Vagina (tissue), 2 donors: Measurements from ENCODE around the gene ANKRD11. TPM values are rescaled to one million over a fixed set of nuclear protein-coding genes. Genes with fewer than 3 reads are reported as not detected.

Source experiments
- DNase-seq, 2 donors: peaks; one replicate each; pipeline ENCODE4 v3.0.0-alpha.2; 2017; ENCODE audit errors: extremely low spot score in 2 of 2
- H3K27ac ChIP-seq: fragments of 200-600 bp; sonication (generic); one replicate; pipeline ENCODE4 v1.5.1; 2019
- H3K27me3 ChIP-seq: fragments of 200-600 bp; sonication (generic); one replicate; pipeline ENCODE4 v1.5.1; 2019
- H3K36me3 ChIP-seq, 2 donors: fragments of 200-600 bp; sonication (generic); one replicate each; pipeline ENCODE4 v1.5.1; 2017 to 2019
- H3K4me1 ChIP-seq: fragments of 200-600 bp; sonication (generic); one replicate; pipeline ENCODE4 v1.5.1; 2019
- H3K4me3 ChIP-seq, 2 donors: fragments of 200-600 bp; sonication (generic); 1 replicate in 1 of 2; 2 replicates in 1 of 2; pipeline ENCODE4 v1.5.1; 2016 to 2019
- H3K9me3 ChIP-seq: fragments of 200-600 bp; sonication (generic); one replicate; pipeline ENCODE4 v1.5.1; 2019
- CTCF ChIP-seq, 3 experiments: fragments of 450-650 bp in 2 of 3; fragments of 200-600 bp in 1 of 3; sonication (generic) in 1 of 3; IDR thresholded peaks; one replicate each; pipeline ENCODE4 v1.5.1; 2017 to 2019; ENCODE audit warnings: antibody characterized with exemption in 3 of 3, mild to moderate bottlenecking in 2 of 3, moderate library complexity in 2 of 3
- POLR2A ChIP-seq, 2 donors: fragments of 450-650 bp; IDR thresholded peaks; one replicate each; pipeline ENCODE4 v1.6.1; 2017; ENCODE audit warnings: antibody characterized with exemption in 2 of 2, mild to moderate bottlenecking in 2 of 2, moderate library complexity in 2 of 2
- POLR2AphosphoS5 ChIP-seq, 2 donors: sonication (generic); formaldehyde crosslinking; IDR thresholded peaks; one replicate each; pipeline ENCODE4 v1.9.0; 2017; ENCODE audit warnings: antibody characterized with exemption in 2 of 2, mild to moderate bottlenecking in 2 of 2, low read depth in 1 of 2; ENCODE audit not compliant: insufficient read depth in 1 of 2
- intact Hi-C: fragments of 100-400 bp; cut with DNase I; formaldehyde crosslinking; loops from one replicate; pipeline ENCODE4 v1.15.1; 2023
- total RNA-seq: library from RNA; depleted of rRNA; stranded (reverse); fragments of >200 nt; gene quantifications from one replicate; pipeline ENCODE4 v1.2.3, GENCODE V29; 2016

The ANKRD11 gene
- total RNA-seq, 1 donor from 2014 or later = 135 TPM

GRCh38 chr16:89298623-89299225 is 191.6 kb downstream of the ANKRD11 start:
- Histone ChIP-seq H3K27me3 (no peaks in the 10 kb centered on the region), H3K4me1 (peaks cover 72% of the 10 kb centered on the region), H3K4me3 (no peak overlapping the region), H3K27ac (peak overlapping the region; percentile 84), H3K36me3 (peaks cover 0 to 10% of the 10 kb centered on the region in 2 donors), H3K9me3 (no peaks in the 10 kb centered on the region)
- DNase-seq = no peak
- no peak for TF ChIP-seq POLR2AphosphoS5 (IDR thresholded peaks at IDR 0.05; ENCODE audit: insufficient read depth in 1 of 2, low read depth in 1 of 2)
- TF ChIP-seq POLR2A (IDR thresholded peaks at IDR 0.05) = no peak
- no peak for TF ChIP-seq CTCF (IDR thresholded peaks at IDR 0.05)
- intact Hi-C loops = no loop called here

GRCh38 chr16:89297910-89298545 is 192.3 kb downstream of the ANKRD11 start:
- TF ChIP-seq POLR2A (IDR thresholded peaks at IDR 0.05) (no peak), CTCF (IDR thresholded peaks at IDR 0.05) (no peak), POLR2AphosphoS5 (IDR thresholded peaks at IDR 0.05; ENCODE audit: insufficient read depth in 1 of 2, low read depth in 1 of 2) (no peak)
- Histone ChIP-seq H3K4me3 (no peak overlapping the region), H3K36me3 (peaks cover 0 to 3% of the 10 kb centered on the region in 2 donors), H3K27me3 (no peaks in the 10 kb centered on the region), H3K9me3 (no peaks in the 10 kb centered on the region), H3K4me1 (peaks cover 78% of the 10 kb centered on the region), H3K27ac (peak overlapping the region; percentile 16)
- no peak for DNase-seq
- intact Hi-C loops = no loop called here

GRCh38 chr16:89297156-89297874 is 193.0 kb downstream of the ANKRD11 start:
- no peak for DNase-seq
- H3K27ac ChIP-seq = peak overlapping the region; percentile 16
- H3K4me3 ChIP-seq = no peak overlapping the region
- H3K9me3 ChIP-seq = no peaks in the 10 kb centered on the region
- TF ChIP-seq CTCF (IDR thresholded peaks at IDR 0.05) (no peak), POLR2AphosphoS5 (IDR thresholded peaks at IDR 0.05; ENCODE audit: insufficient read depth in 1 of 2, low read depth in 1 of 2) (no peak), POLR2A (IDR thresholded peaks at IDR 0.05) (no peak)
- intact Hi-C loops = no loop called here
- H3K4me1 ChIP-seq = peaks cover 83% of the 10 kb centered on the region
- H3K27me3 ChIP-seq = no peaks in the 10 kb centered on the region
- H3K36me3 ChIP-seq = no peaks in the 10 kb centered on the region

GRCh38 chr16:89295915-89296314 is 194.4 kb downstream of the ANKRD11 start:
- Histone ChIP-seq H3K36me3 (peaks cover 0 to 3% of the 10 kb centered on the region in 2 donors), H3K4me1 (peaks cover 71% of the 10 kb centered on the region), H3K4me3 (no peak overlapping the region), H3K27me3 (no peaks in the 10 kb centered on the region), H3K9me3 (no peaks in the 10 kb centered on the region), H3K27ac (no peak overlapping the region)
- intact Hi-C loops = no loop called here
- no peak for DNase-seq
- TF ChIP-seq POLR2A (IDR thresholded peaks at IDR 0.05) (no peak), CTCF (IDR thresholded peaks at IDR 0.05) (no peak), POLR2AphosphoS5 (IDR thresholded peaks at IDR 0.05; ENCODE audit: insufficient read depth in 1 of 2, low read depth in 1 of 2) (no peak)
